Panc1 (cell line): ENCODE measurements around the gene GMPR2. TPM values are rescaled to one million over a fixed set of nuclear protein-coding genes. Genes with fewer than 3 reads are reported as not detected.

Experiments used
- ATAC-seq: fragments of 200-7000 bp; cut with Tn5 transposase; 2 replicates; pipeline ENCODE4 v1.9.1; 2020; ENCODE audit warnings: mild to moderate bottlenecking, moderate library complexity
- BruUV-seq: library from RNA; stranded (reverse); fragments of 400-500 nt; replicated peaks from 2 replicates; lab custom pipeline; 2021; lab: Mats Ljungman, UMichigan
- CTCF ChIA-PET: fragments of 300-600 bp; sonication (Branson Sonifier 250); formaldehyde crosslinking; loops from one replicate; lab custom pipeline; 2022; ENCODE audit warnings: antibody characterized with exemption; lab: Charles Lee
- POLR2A ChIA-PET: fragments of 300-600 bp; sonication (Branson Sonifier 250); formaldehyde crosslinking; loops from one replicate; lab custom pipeline; 2022; ENCODE audit warnings: antibody characterized with exemption; lab: Charles Lee
- DNase-seq: peaks from one replicate; pipeline ENCODE4 v3.0.0-alpha.2; 2010; ENCODE audit warnings: low read depth, low spot score
- H3K27ac ChIP-seq: 2 replicates; pipeline ENCODE4 v1.5.1; 2011; ENCODE audit warnings: mild to moderate bottlenecking, low read length, inconsistent platforms
- H3K27me3 ChIP-seq: fragments of 200-500 bp; sonication (Bioruptor generic); 2 replicates; pipeline ENCODE4 v1.6.0; 2014; ENCODE audit warnings: low read length, inconsistent platforms; ENCODE audit not compliant: control insufficient read depth, insufficient read depth
- H3K36me3 ChIP-seq: fragments of 200-500 bp; sonication (Bioruptor generic); 2 replicates; pipeline ENCODE4 v1.5.1; 2014; ENCODE audit warnings: inconsistent platforms, mild to moderate bottlenecking, low read length, moderate library complexity; ENCODE audit not compliant: control insufficient read depth, insufficient read depth
- H3K4me1 ChIP-seq: 2 replicates; pipeline ENCODE4 v1.5.1; 2011; ENCODE audit warnings: inconsistent platforms, mild to moderate bottlenecking, low read length, moderate library complexity; ENCODE audit not compliant: control insufficient read depth, insufficient read depth
- H3K4me3 ChIP-seq, 2 experiments: 2 replicates each; pipeline ENCODE4 v1.5.1; 2011 to 2012; ENCODE audit warnings: low read depth in 2 of 2, low read length in 2 of 2, mild to moderate bottlenecking in 2 of 2, inconsistent platforms in 1 of 2, moderate library complexity in 1 of 2
- H3K9me3 ChIP-seq: fragments of 200-500 bp; sonication (Bioruptor generic); 2 replicates; pipeline ENCODE4 v1.5.1; 2014; ENCODE audit warnings: low read depth, mild to moderate bottlenecking, inconsistent platforms, low read length, moderate library complexity; ENCODE audit not compliant: control insufficient read depth, insufficient read depth
- POLR2AphosphoS5 ChIP-seq: IDR thresholded peaks from 2 replicates; pipeline ENCODE4 v1.6.1; 2012; ENCODE audit warnings: mild to moderate bottlenecking, low read depth, low read length, moderate library complexity
- REST ChIP-seq, 2 experiments: IDR thresholded peaks; 2 replicates each; pipeline ENCODE4 v1.6.1; 2011 to 2012; ENCODE audit warnings: low read depth in 2 of 2, control low read depth in 1 of 2, low read length in 1 of 2, mild to moderate bottlenecking in 1 of 2, moderate library complexity in 1 of 2; ENCODE audit not compliant: insufficient read depth in 1 of 2
- SIN3A ChIP-seq: IDR thresholded peaks from 2 replicates; pipeline ENCODE4 v1.6.1; 2012; ENCODE audit warnings: low read depth, mild to moderate bottlenecking, low read length, moderate library complexity, borderline replicate concordance; ENCODE audit not compliant: insufficient read depth
- TCF7L2 ChIP-seq: IDR thresholded peaks from 2 replicates; pipeline ENCODE4 v1.6.1; 2011; ENCODE audit warnings: mild to moderate bottlenecking, low read depth, low read length, inconsistent platforms
- in situ Hi-C: cut with HindIII; loops from 2 replicates; pipeline ENCODE4 v1.10.0; 2016; ENCODE audit warnings: low sequenced_read_pairs, low pct_unique_long_range_greater_than_20kb
- intact Hi-C: fragments of 100-400 bp; cut with micrococcal nuclease; formaldehyde crosslinking; loops from one replicate; pipeline ENCODE4 v1.10.0; 2022; ENCODE audit not compliant: unreplicated experiment
- total RNA-seq: library from RNA; stranded (reverse); gene quantifications from one replicate; pipeline ENCODE4 v1.2.1, GENCODE V29; 2021; ENCODE audit not compliant: unreplicated experiment
- TF ChIP-seq, protein P1 (sequence below): fragments of 450-650 bp; IDR thresholded peaks from 2 replicates; pipeline ENCODE4 v1.5.1; 2017; ENCODE audit warnings: mild to moderate bottlenecking

Gene GMPR2
- total RNA-seq, 1 experiment from 2014 or later: 45.9 TPM

DNA sequence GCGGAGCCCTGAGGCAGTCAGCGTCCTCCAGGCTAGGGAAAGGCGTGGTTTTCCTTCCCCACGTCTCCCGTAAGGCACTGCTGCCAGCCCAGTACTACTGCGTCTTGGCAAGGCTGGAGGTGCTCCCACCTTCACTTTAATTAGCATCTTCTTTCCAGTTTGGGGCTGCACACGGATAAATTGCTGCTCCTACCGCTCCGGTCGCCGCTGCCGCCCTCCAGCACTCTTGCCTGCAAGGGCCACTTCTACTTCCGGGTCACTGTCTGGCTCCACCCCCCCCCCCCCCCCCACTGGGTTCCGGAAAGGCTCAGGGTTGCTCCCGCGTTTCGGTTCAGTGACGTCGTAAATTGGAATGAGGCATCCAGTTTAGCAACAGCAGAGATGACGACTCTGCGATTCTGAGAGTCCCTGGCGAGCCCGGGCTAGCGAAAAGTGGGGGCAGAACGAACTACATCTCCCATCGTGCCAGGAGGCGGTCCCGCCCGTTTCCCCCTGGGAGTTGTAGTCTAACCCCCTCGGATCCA is 546 bp upstream of the GMPR2 start, which contains the start of gene NEDD8:
NEDD8 (minus strand) TSS at position 247 of the 524 bp plus-strand sequence; CDS start at position 147, 100 bp downstream.
- peak within 1 kb of the TSS; percentile 87 to 89 for H3K4me3 ChIP-seq
- intact Hi-C loops (no loop called here), in situ Hi-C loops (no loop called here)
- BruUV-seq: no TSS peak
- DNase-seq: peak; percentile 79
- ChIA-PET POLR2A (no interaction called here), CTCF (no interaction called here)
- H3K36me3 ChIP-seq: peaks cover 11% of the 10 kb centered on the region
- TF ChIP-seq POLR2AphosphoS5 (no peak; the same call in 1 of the 2 replicates), TCF7L2 (no peak), REST (IDR thresholded peaks at IDR 0.05; ENCODE audit: insufficient read depth in 1 of 2, low read depth in 2 of 2, low read length in 1 of 2) (no peak), SIN3A (no peak)
- TF ChIP-seq, protein P1, sequence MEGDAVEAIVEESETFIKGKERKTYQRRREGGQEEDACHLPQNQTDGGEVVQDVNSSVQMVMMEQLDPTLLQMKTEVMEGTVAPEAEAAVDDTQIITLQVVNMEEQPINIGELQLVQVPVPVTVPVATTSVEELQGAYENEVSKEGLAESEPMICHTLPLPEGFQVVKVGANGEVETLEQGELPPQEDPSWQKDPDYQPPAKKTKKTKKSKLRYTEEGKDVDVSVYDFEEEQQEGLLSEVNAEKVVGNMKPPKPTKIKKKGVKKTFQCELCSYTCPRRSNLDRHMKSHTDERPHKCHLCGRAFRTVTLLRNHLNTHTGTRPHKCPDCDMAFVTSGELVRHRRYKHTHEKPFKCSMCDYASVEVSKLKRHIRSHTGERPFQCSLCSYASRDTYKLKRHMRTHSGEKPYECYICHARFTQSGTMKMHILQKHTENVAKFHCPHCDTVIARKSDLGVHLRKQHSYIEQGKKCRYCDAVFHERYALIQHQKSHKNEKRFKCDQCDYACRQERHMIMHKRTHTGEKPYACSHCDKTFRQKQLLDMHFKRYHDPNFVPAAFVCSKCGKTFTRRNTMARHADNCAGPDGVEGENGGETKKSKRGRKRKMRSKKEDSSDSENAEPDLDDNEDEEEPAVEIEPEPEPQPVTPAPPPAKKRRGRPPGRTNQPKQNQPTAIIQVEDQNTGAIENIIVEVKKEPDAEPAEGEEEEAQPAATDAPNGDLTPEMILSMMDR: no peak
- H3K27me3 ChIP-seq: no peaks in the 10 kb centered on the region
- H3K9me3 ChIP-seq: no peaks in the 10 kb centered on the region
- peaks cover 18% of the 10 kb centered on the region for H3K4me1 ChIP-seq
- H3K27ac ChIP-seq: peak within 1 kb of the TSS; percentile 96
- ATAC-seq: peak; percentile 93

DNA sequence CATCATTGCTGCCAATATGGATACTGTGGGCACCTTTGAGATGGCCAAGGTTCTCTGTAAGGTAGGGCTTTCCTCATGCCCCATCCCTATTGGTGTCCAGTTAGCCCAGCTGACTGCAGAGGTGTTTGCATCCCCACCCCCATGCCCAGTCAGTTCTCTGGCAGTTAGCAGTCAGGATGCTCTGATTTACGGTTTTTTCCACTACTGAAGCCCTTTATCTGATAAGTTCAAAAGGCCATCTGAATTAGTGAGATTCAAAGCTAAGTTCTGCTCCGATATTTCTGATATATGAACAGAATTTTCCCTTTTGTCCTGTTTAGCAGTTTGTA is 773 bp downstream of the GMPR2 start:
- Histone ChIP-seq H3K4me3 (peak overlapping the region; percentile 87 to 89), H3K36me3 (peaks cover 8% of the 10 kb centered on the region), H3K9me3 (no peaks in the 10 kb centered on the region), H3K4me1 (peaks cover 18% of the 10 kb centered on the region), H3K27me3 (no peaks in the 10 kb centered on the region), H3K27ac (peak overlapping the region; percentile 96)
- no peak for DNase-seq
- no peak for ATAC-seq
- in situ Hi-C loops (no loop called here), intact Hi-C loops (no loop called here)
- BruUV-seq: no TSS peak
- ChIA-PET POLR2A (no interaction called here), CTCF (no interaction called here)
- TF ChIP-seq TCF7L2 (no peak), REST (IDR thresholded peaks at IDR 0.05; ENCODE audit: insufficient read depth in 1 of 2, low read depth in 2 of 2, low read length in 1 of 2) (no peak), SIN3A (no peak), POLR2AphosphoS5 (no peak)
- TF ChIP-seq, protein P1: no peak
